ENCODE data around the gene ERI3. TPM values are rescaled to one million over a fixed set of nuclear protein-coding genes. Genes with fewer than 3 reads are reported as not detected.

Gene ERI3
- polyA plus RNA-seq, 1 donor from 2014 or later: 92.5 TPM

- H3K9me2 ChIP-seq (ENCODE audit: insufficient read depth, low read length): no peaks in the 10 kb centered on the region
- TF ChIP-seq, protein P1, sequence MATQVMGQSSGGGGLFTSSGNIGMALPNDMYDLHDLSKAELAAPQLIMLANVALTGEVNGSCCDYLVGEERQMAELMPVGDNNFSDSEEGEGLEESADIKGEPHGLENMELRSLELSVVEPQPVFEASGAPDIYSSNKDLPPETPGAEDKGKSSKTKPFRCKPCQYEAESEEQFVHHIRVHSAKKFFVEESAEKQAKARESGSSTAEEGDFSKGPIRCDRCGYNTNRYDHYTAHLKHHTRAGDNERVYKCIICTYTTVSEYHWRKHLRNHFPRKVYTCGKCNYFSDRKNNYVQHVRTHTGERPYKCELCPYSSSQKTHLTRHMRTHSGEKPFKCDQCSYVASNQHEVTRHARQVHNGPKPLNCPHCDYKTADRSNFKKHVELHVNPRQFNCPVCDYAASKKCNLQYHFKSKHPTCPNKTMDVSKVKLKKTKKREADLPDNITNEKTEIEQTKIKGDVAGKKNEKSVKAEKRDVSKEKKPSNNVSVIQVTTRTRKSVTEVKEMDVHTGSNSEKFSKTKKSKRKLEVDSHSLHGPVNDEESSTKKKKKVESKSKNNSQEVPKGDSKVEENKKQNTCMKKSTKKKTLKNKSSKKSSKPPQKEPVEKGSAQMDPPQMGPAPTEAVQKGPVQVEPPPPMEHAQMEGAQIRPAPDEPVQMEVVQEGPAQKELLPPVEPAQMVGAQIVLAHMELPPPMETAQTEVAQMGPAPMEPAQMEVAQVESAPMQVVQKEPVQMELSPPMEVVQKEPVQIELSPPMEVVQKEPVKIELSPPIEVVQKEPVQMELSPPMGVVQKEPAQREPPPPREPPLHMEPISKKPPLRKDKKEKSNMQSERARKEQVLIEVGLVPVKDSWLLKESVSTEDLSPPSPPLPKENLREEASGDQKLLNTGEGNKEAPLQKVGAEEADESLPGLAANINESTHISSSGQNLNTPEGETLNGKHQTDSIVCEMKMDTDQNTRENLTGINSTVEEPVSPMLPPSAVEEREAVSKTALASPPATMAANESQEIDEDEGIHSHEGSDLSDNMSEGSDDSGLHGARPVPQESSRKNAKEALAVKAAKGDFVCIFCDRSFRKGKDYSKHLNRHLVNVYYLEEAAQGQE (IDR thresholded peaks at IDR 0.05; ENCODE audit: borderline replicate concordance): no peak
- no peak for TF ChIP-seq TAF1 (IDR thresholded peaks at IDR 0.05; ENCODE audit: low read depth)
- no peak for TF ChIP-seq EP300 (conservative IDR thresholded peaks at IDR 0.05; ENCODE audit: poor library complexity, severe bottlenecking)
- no peak for TF ChIP-seq EZH2 (IDR thresholded peaks at IDR 0.05; ENCODE audit: borderline replicate concordance, insufficient read depth, low read length, poor library complexity, severe bottlenecking)
- TF ChIP-seq RAD21 (conservative IDR thresholded peaks at IDR 0.05): no peak
- H3K27me3 ChIP-seq (ENCODE audit: insufficient read depth, low read depth, low read length): no peaks in the 10 kb centered on the region
- no peak overlapping the region for H3K4me2 ChIP-seq (ENCODE audit: low read length)
- H3K9me3 ChIP-seq (ENCODE audit: low read length): no peaks in the 10 kb centered on the region
- no peaks in the 10 kb centered on the region for H3F3A ChIP-seq (ENCODE audit: insufficient read depth, low read length, poor library complexity, severe bottlenecking)
- no peaks in the 10 kb centered on the region for H4K20me1 ChIP-seq (ENCODE audit: insufficient read depth)
- no peak overlapping the region for H3K4me3 ChIP-seq (ENCODE audit: low read length)
- H3K36me3 ChIP-seq (ENCODE audit: insufficient read depth, low read length): peaks cover 8% of the 10 kb centered on the region
- H3K27ac ChIP-seq (ENCODE audit: low read length): no peak overlapping the region
- no peak overlapping the region for H2AFZ ChIP-seq (ENCODE audit: low read depth, low read length)
- H3K9ac ChIP-seq (ENCODE audit: low read length): no peak overlapping the region
- no peaks in the 10 kb centered on the region for H3K79me2 ChIP-seq (replicated peaks; ENCODE audit: insufficient read depth, low read length)
Measured at GRCh38 chr1:44305962-44306422, 49.1 kb downstream of the ERI3 start.

DNA sequence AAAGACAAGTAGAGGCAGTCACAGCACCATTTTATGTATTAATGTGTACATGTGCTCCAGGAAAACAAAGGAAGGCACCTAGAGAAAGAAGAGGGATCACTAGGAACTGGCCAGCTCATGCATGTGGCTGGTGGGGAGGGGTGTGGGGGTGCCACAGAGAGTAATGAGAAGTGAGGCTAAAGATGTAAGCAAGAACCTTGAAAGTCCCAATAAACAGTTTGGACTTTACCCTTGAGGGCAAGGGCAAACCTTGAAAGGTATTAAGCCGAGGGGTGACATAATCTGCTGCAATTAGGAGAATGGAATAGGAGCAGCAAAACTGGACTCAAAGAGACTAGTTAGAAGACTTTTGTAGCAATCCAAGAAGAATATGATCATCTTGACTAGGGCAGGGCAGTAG is 51.5 kb downstream of the ERI3 start:
- H3K9me2 ChIP-seq (ENCODE audit: insufficient read depth, low read length): no peaks in the 10 kb centered on the region
- H2AFZ ChIP-seq (ENCODE audit: low read depth, low read length): no peak overlapping the region
- TF ChIP-seq SMC3 (conservative IDR thresholded peaks at IDR 0.05; ENCODE audit: poor library complexity): no peak
- TF ChIP-seq EZH2 (IDR thresholded peaks at IDR 0.05; ENCODE audit: borderline replicate concordance, insufficient read depth, low read length, poor library complexity, severe bottlenecking): no peak
- no peak for TF ChIP-seq EP300 (conservative IDR thresholded peaks at IDR 0.05; ENCODE audit: poor library complexity, severe bottlenecking)
- TF ChIP-seq MXI1 (conservative IDR thresholded peaks at IDR 0.05; ENCODE audit: poor library complexity, severe bottlenecking): no peak
- no peak for TF ChIP-seq CTCF (IDR thresholded peaks at IDR 0.05; ENCODE audit: poor library complexity, severe bottlenecking)
- TF ChIP-seq POLR2AphosphoS5 (IDR thresholded peaks at IDR 0.05): no peak
- TF ChIP-seq TAF1 (IDR thresholded peaks at IDR 0.05; ENCODE audit: low read depth): no peak
- TF ChIP-seq, protein P1 (IDR thresholded peaks at IDR 0.05; ENCODE audit: borderline replicate concordance): no peak
- TF ChIP-seq RAD21 (conservative IDR thresholded peaks at IDR 0.05): no peak
- no peaks in the 10 kb centered on the region for H3K79me2 ChIP-seq (replicated peaks; ENCODE audit: insufficient read depth, low read length)
- H4K20me1 ChIP-seq (ENCODE audit: insufficient read depth): no peaks in the 10 kb centered on the region
- no peak overlapping the region for H3K4me2 ChIP-seq (ENCODE audit: low read length)
- H3K36me3 ChIP-seq (ENCODE audit: insufficient read depth, low read length): peaks cover 8% of the 10 kb centered on the region
- H3K27me3 ChIP-seq (ENCODE audit: insufficient read depth, low read depth, low read length): no peaks in the 10 kb centered on the region
- H3F3A ChIP-seq (ENCODE audit: insufficient read depth, low read length, poor library complexity, severe bottlenecking): no peaks in the 10 kb centered on the region
- H3K9ac ChIP-seq (ENCODE audit: low read length): no peak overlapping the region
- no peaks in the 10 kb centered on the region for H3K9me3 ChIP-seq (ENCODE audit: low read length)
- no peak overlapping the region for H3K4me3 ChIP-seq (ENCODE audit: low read length)
- H3K27ac ChIP-seq (ENCODE audit: low read length): no peak overlapping the region
